Measurements from ENCODE around the gene FLNB. TPM values are rescaled to one million over a fixed set of nuclear protein-coding genes. Genes with fewer than 3 reads are reported as not detected.

The FLNB gene
- total and polyA plus RNA-seq, 10 of the 15 experiments (the other 5 are each of a cell fraction or from before 2014, with no cell fraction given) = 13.6 to 51.8 (median 26.4) TPM

DNA sequence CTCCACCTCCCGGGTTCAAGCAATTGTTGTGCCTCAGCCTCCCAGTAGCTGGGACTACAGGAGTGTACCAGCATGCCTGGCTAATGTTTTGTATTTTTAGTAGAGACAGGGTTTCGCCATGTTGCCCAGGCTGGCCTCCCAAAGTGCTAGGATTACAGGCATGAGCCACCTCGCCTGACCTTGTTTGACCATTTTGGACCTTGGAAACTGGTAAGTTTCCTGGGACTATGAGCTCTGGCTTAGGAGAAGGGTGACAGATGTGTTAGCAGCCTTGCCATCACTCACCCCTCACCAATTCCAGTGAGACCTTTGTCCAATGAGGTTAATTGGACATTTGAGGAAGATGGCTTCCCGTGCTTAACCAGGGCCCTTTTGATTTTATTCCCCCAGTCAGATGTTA, 182.7 kb downstream of the FLNB start:
- BruUV-seq (replicated peaks) = no TSS peak

More for the DNA sequence above, 182.7 kb downstream of the FLNB start:
- H4K20me1 ChIP-seq (ENCODE audit: control insufficient read depth, insufficient read depth) = no peaks in the 10 kb centered on the region
- no peak for ATAC-seq
- H3K27ac ChIP-seq (ENCODE audit: control insufficient read depth, insufficient read depth) = no peak overlapping the region
- no peak overlapping the region for H3K4me3 ChIP-seq
- DNase-seq (ENCODE audit: low read depth, low spot score) = no peak
- FAIRE-seq = no peak
- peaks cover 1 to 6% of the 10 kb centered on the region in 2 experiments; a peak in 2 of 4 replicates for H3K36me3 ChIP-seq (ENCODE audit: control insufficient read depth in 2 of 2, insufficient read depth in 2 of 2, low read length in 1 of 2)
- intact Hi-C loops (cut with micrococcal nuclease; ENCODE audit: unreplicated experiment) (no loop called here), in situ Hi-C loops (cut with MboI) (no loop called here)
- TF ChIP-seq YBX1 (IDR thresholded peaks at IDR 0.05) (no peak), ZNF207 (IDR thresholded peaks at IDR 0.05; ENCODE audit: borderline replicate concordance) (no peak), CHD2 (IDR thresholded peaks at IDR 0.05; ENCODE audit: borderline replicate concordance, low read depth, low read length) (no peak)
- TF ChIP-seq, protein P1, sequence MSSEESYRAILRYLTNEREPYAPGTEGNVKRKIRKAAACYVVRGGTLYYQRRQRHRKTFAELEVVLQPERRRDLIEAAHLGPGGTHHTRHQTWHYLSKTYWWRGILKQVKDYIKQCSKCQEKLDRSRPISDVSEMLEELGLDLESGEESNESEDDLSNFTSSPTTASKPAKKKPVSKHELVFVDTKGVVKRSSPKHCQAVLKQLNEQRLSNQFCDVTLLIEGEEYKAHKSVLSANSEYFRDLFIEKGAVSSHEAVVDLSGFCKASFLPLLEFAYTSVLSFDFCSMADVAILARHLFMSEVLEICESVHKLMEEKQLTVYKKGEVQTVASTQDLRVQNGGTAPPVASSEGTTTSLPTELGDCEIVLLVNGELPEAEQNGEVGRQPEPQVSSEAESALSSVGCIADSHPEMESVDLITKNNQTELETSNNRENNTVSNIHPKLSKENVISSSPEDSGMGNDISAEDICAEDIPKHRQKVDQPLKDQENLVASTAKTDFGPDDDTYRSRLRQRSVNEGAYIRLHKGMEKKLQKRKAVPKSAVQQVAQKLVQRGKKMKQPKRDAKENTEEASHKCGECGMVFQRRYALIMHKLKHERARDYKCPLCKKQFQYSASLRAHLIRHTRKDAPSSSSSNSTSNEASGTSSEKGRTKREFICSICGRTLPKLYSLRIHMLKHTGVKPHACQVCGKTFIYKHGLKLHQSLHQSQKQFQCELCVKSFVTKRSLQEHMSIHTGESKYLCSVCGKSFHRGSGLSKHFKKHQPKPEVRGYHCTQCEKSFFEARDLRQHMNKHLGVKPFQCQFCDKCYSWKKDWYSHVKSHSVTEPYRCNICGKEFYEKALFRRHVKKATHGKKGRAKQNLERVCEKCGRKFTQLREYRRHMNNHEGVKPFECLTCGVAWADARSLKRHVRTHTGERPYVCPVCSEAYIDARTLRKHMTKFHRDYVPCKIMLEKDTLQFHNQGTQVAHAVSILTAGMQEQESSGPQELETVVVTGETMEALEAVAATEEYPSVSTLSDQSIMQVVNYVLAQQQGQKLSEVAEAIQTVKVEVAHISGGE (CRISPR knock-in tag; IDR thresholded peaks at IDR 0.05) = no peak
- TF ChIP-seq, protein P2, sequence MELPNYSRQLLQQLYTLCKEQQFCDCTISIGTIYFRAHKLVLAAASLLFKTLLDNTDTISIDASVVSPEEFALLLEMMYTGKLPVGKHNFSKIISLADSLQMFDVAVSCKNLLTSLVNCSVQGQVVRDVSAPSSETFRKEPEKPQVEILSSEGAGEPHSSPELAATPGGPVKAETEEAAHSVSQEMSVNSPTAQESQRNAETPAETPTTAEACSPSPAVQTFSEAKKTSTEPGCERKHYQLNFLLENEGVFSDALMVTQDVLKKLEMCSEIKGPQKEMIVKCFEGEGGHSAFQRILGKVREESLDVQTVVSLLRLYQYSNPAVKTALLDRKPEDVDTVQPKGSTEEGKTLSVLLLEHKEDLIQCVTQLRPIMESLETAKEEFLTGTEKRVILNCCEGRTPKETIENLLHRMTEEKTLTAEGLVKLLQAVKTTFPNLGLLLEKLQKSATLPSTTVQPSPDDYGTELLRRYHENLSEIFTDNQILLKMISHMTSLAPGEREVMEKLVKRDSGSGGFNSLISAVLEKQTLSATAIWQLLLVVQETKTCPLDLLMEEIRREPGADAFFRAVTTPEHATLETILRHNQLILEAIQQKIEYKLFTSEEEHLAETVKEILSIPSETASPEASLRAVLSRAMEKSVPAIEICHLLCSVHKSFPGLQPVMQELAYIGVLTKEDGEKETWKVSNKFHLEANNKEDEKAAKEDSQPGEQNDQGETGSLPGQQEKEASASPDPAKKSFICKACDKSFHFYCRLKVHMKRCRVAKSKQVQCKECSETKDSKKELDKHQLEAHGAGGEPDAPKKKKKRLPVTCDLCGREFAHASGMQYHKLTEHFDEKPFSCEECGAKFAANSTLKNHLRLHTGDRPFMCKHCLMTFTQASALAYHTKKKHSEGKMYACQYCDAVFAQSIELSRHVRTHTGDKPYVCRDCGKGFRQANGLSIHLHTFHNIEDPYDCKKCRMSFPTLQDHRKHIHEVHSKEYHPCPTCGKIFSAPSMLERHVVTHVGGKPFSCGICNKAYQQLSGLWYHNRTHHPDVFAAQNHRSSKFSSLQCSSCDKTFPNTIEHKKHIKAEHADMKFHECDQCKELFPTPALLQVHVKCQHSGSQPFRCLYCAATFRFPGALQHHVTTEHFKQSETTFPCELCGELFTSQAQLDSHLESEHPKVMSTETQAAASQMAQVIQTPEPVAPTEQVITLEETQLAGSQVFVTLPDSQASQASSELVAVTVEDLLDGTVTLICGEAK (IDR thresholded peaks at IDR 0.05; ENCODE audit: borderline replicate concordance) = no peak
- no peak overlapping the region for H3K9ac ChIP-seq (ENCODE audit: control insufficient read depth, insufficient read depth, low read length)
- H3K4me1 ChIP-seq (ENCODE audit: control insufficient read depth, insufficient read depth, low read length) = peaks cover 3% of the 10 kb centered on the region; the same call in 1 of the 2 replicates
- no peaks in the 10 kb centered on the region for H3K27me3 ChIP-seq (replicated peaks in 1 of 2; ENCODE audit: control insufficient read depth in 2 of 2, insufficient read depth in 2 of 2, low read length in 1 of 2)
- ChIA-PET RAD21 (ENCODE audit: unreplicated experiment) (interaction anchor here (1.3 to 6.6 kb wide), 7 partner anchors 13 to 109 kb away, joined by 3 to 141 read pairs (median 47); no protein-coding TSS in a partner anchor), SMC1A (ENCODE audit: uncharacterized antibody, unreplicated experiment) (interaction anchor here (0.8 to 9.6 kb wide), 10 partner anchors 17 to 179 kb away, joined by 3 to 191 read pairs (median 16); partner anchors contain the start of genes ABHD6, HTD2 and RPP14), CTCF (interaction anchor here (0.6 to 25.2 kb wide), 6 partner anchors 12 to 181 kb away, joined by 3 to 655 read pairs (median 54); partner anchors contain the start of genes DNASE1L3, HTD2 and RPP14), POLR2A (interaction anchor here (0.6 to 1.3 kb wide), 4 partner anchors 9 to 110 kb away, joined by 3 to 4 read pairs (median 3); no protein-coding TSS in a partner anchor)
- 97% methylated on average over 4 of the region's 4 CpGs for WGBS (ENCODE audit: insufficient coverage, insufficient replicate concordance, low lambda C conversion rate, missing lambda C conversion rate)
- no peaks in the 10 kb centered on the region for H3K79me2 ChIP-seq (ENCODE audit: control insufficient read depth, insufficient read depth, low read length)
- H3K4me2 ChIP-seq (ENCODE audit: control insufficient read depth, insufficient read depth) = no peak overlapping the region
- no peak overlapping the region for H2AFZ ChIP-seq (ENCODE audit: control insufficient read depth, low read depth, low read length)
- peaks cover 17% of the 10 kb centered on the region for H3K9me3 ChIP-seq (replicated peaks; ENCODE audit: control insufficient read depth, insufficient read depth, low read length)

Measured in GM12878 (cell line).